Liver (tissue), 9 donors: ENCODE data around the gene ADARB1. TPM values are rescaled to one million over a fixed set of nuclear protein-coding genes. Genes with fewer than 3 reads are reported as not detected.
A peak's percentile ranks its signal among the peaks of the same experiment; 100 is the strongest.

Experiments used
- DNase-seq: peaks from one replicate; pipeline ENCODE4 v3.0.0-alpha.2; 2017; ENCODE audit warnings: low spot score
- H3K27ac ChIP-seq, 2 donors: one replicate each; pipeline ENCODE4 v1.7.0; 2013; ENCODE audit warnings: inconsistent platforms in 2 of 2, low read length in 2 of 2, control low read depth in 1 of 2, low read depth in 1 of 2, mild to moderate bottlenecking in 1 of 2
- H3K27me3 ChIP-seq, 4 donors: one replicate each; pipeline versions ENCODE4 v1.6.1 to v1.7.0; 2013; ENCODE audit warnings: low read length in 3 of 4, inconsistent platforms in 1 of 4, mild to moderate bottlenecking in 1 of 4, moderate library complexity in 1 of 4; ENCODE audit not compliant: control insufficient read depth in 4 of 4, insufficient read depth in 4 of 4
- H3K36me3 ChIP-seq, 4 donors: one replicate each; pipeline versions ENCODE4 v1.6.1 to v1.7.0; 2013; ENCODE audit warnings: low read length in 3 of 4, mild to moderate bottlenecking in 3 of 4, low read depth in 1 of 4, moderate library complexity in 1 of 4; ENCODE audit not compliant: control insufficient read depth in 4 of 4, insufficient read depth in 3 of 4
- H3K4me1 ChIP-seq, 4 donors: one replicate each; pipeline versions ENCODE4 v1.6.1 to v1.7.0; 2013; ENCODE audit warnings: low read length in 3 of 4, mild to moderate bottlenecking in 3 of 4, moderate library complexity in 1 of 4; ENCODE audit not compliant: control insufficient read depth in 4 of 4, insufficient read depth in 4 of 4
- H3K4me3 ChIP-seq, 3 donors: one replicate each; pipeline versions ENCODE4 v1.6.1 to v1.7.0; 2013; ENCODE audit warnings: low read length in 3 of 3, control low read depth in 1 of 3, low read depth in 1 of 3, mild to moderate bottlenecking in 1 of 3
- H3K9ac ChIP-seq, 2 donors: one replicate each; pipeline ENCODE4 v1.7.0; 2013; ENCODE audit warnings: low read length in 2 of 2, mild to moderate bottlenecking in 2 of 2, moderate library complexity in 2 of 2, control low read depth in 1 of 2, low read depth in 1 of 2
- H3K9me3 ChIP-seq, 4 donors: one replicate each; pipeline versions ENCODE4 v1.6.1 to v1.7.0; 2013; ENCODE audit warnings: low read length in 3 of 4; ENCODE audit not compliant: control insufficient read depth in 4 of 4
- FOXA2 ChIP-seq: IDR thresholded peaks from 2 replicates; pipeline ENCODE4 v1.6.1; 2016; ENCODE audit warnings: antibody characterized with exemption
- GABPA ChIP-seq, 2 donors: IDR thresholded peaks in 1 of 2; conservative IDR thresholded peaks in 1 of 2; 2 replicates each; pipeline ENCODE4 v1.6.1; 2016; ENCODE audit warnings: antibody characterized with exemption in 2 of 2, mild to moderate bottlenecking in 1 of 2, moderate library complexity in 1 of 2
- HNF4A ChIP-seq, 2 donors: conservative IDR thresholded peaks; 2 replicates each; pipeline ENCODE4 v1.6.1; 2016; ENCODE audit warnings: antibody characterized with exemption in 2 of 2, mild to moderate bottlenecking in 2 of 2
- HNF4G ChIP-seq: IDR thresholded peaks from 2 replicates; pipeline ENCODE4 v1.6.1; 2016; ENCODE audit warnings: antibody characterized with exemption
- MAX ChIP-seq: IDR thresholded peaks from 2 replicates; pipeline ENCODE4 v1.6.1; 2016; ENCODE audit warnings: antibody characterized with exemption
- NR2F2 ChIP-seq: IDR thresholded peaks from 2 replicates; pipeline ENCODE4 v1.6.1; 2016; ENCODE audit warnings: antibody characterized with exemption
- RAD21 ChIP-seq, 2 donors: IDR thresholded peaks; 2 replicates each; pipeline ENCODE4 v1.6.1; 2016; ENCODE audit warnings: antibody characterized with exemption in 2 of 2, mild to moderate bottlenecking in 2 of 2
- REST ChIP-seq: IDR thresholded peaks from 2 replicates; pipeline ENCODE4 v1.6.1; 2016; ENCODE audit warnings: antibody characterized with exemption, mild to moderate bottlenecking
- RXRA ChIP-seq, 2 donors: IDR thresholded peaks; 2 replicates each; pipeline ENCODE4 v1.6.1; 2017 to 2018; ENCODE audit warnings: antibody characterized with exemption in 2 of 2, mild to moderate bottlenecking in 1 of 2
- SP1 ChIP-seq: IDR thresholded peaks from 2 replicates; pipeline ENCODE4 v1.6.1; 2018; ENCODE audit warnings: antibody characterized with exemption, mild to moderate bottlenecking
- TAF1 ChIP-seq: conservative IDR thresholded peaks from 2 replicates; pipeline ENCODE4 v1.6.1; 2016; ENCODE audit warnings: antibody characterized with exemption, mild to moderate bottlenecking
- YY1 ChIP-seq: IDR thresholded peaks from 2 replicates; pipeline ENCODE4 v1.6.1; 2016; ENCODE audit warnings: antibody characterized with exemption, mild to moderate bottlenecking
- WGBS: extraction: QIAGEN DNeasy Blood & Tissue Kit; methylation state at CpG from one replicate; pipeline ENCODE4 v1.1.7; 2013; 5-methylcytosine and 5-hydroxymethylcytosine counted together
- polyA plus RNA-seq, 2 donors: library from polyadenylated mRNA; stranded (reverse) in 1 of 2; unstranded in 1 of 2; fragments of 200-250 nt in 1 of 2; fragments of >200 nt in 1 of 2; fragmentation: Nextera tagmentation in 1 of 2; extraction: Ambion mirVana in 1 of 2; gene quantifications; one replicate each; pipeline versions ENCODE4 v1.2.1 to v1.2.3, GENCODE V29; 2013 to 2015
- total RNA-seq, 2 donors: library from RNA; depleted of rRNA; stranded (reverse); fragments of >200 nt; gene quantifications; one replicate each; pipeline ENCODE4 v1.2.3, GENCODE V29; 2014
- TF ChIP-seq, protein P1 (sequence below): IDR thresholded peaks from 2 replicates; pipeline ENCODE4 v1.6.1; 2016; ENCODE audit warnings: antibody characterized with exemption
- donor health status: healthy.
- donor health status: healthy.
- donor health status: healthy.
- donor health status: healthy.
- donor health status: healthy.

Gene ADARB1
- total and polyA plus RNA-seq, 4 donors: 1.6 to 7.8 (median 2.9) TPM

DNA sequence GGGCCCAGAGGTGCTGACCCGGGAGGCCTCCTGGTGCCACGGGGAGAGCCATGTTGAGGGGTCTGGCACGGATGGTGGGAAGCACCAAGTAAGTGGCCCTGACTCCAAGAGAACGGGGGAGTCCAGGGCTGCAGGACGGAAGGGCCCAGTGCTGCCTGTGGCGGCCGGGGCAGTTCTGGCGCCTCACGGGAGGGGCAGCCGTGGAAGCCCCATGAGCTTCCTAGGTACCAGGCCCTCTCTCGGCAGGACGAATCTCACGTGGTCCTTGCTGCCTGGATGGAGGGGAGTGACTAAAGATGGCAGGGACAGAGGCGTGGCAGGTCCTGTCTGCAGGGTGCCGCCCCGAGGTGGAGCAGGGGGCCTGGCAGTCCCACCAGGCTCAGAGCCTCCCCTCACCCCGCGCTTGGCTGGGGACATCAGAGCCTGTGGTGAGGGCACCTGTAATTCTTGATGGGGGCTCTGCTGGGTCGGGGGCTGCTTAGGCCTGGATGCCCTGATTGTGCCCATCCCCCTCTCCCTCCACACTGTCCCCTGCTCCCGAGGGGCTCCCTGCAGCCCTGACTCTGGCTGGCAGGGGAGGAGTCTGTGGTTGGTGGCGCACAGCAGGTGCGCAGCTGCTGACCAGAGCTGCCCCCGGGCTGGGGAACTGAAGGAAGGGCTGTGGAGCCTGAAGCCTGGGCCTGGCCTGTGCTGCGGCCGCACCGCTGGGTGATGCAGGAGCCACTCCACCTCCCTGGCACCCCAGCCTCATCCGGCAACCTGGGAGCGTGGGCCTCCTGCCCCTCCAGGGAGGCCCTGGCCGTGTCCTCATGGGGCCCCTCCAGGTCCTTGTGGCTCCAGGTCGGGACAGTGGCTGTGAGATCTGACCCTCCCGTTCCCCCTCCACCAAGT is 181.9 kb downstream of the ADARB1 start:
- DNase-seq: peak; percentile 30
- WGBS: 79% methylated on average over 31 of the region's 31 CpGs
- no peaks in the 10 kb centered on the region for H3K9me3 ChIP-seq
- no peaks in the 10 kb centered on the region for H3K27me3 ChIP-seq
- no peaks in the 10 kb centered on the region for H3K36me3 ChIP-seq
- H3K4me1 ChIP-seq: no peaks in the 10 kb centered on the region
- no peak for TF ChIP-seq MAX
- no peak for TF ChIP-seq GABPA (IDR thresholded peaks at IDR 0.05 in 1 of 2, conservative IDR thresholded peaks at IDR 0.05 in 1 of 2)
- no peak for TF ChIP-seq HNF4A (conservative IDR thresholded peaks at IDR 0.05)
- no peak overlapping the region for H3K27ac ChIP-seq
- H3K9ac ChIP-seq: no peak overlapping the region
- H3K4me3 ChIP-seq: no peak overlapping the region

DNA sequence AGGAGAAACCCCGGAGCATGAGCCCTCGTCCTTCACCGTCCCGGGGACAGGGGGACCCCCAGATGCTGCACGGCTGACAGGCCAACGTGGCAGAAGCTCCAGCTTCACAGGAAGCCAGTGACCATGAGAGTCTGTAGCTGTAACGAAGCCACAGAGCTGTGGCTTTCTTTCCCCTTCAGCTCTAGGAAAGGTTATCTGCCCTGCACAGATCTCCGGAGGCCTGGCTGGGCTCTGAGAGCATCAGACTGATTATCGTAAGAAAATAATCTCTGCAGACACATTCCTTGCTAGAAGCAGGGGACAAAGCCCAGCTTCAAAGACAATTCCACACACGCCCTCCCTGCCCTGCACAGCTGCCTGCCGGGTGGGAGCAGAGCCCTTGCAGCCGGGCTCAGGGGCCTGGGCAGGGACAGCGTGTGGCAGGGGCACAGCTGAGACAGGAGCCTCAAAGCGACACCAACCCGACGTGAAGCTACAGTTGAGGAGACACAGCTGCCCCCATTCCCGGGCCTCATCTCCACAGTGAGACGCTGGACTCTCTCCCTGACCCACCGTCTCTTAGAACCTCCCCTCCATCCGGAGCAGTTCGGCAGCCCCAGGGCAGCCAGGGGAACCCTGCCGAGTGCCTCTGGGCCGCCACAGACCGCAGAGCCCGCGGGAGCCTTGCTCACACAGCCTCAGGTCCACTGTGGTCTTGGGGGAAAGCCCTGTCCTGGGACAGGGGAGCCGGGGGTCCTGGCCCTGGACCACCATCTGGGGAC is 182.7 kb downstream of the ADARB1 start:
- H3K27me3 ChIP-seq: no peaks in the 10 kb centered on the region
- peak; percentile 33 for DNase-seq
- no peak overlapping the region for H3K27ac ChIP-seq

More for the DNA sequence above, 182.7 kb downstream of the ADARB1 start:
- Histone ChIP-seq H3K9ac (no peak overlapping the region), H3K9me3 (no peaks in the 10 kb centered on the region), H3K4me1 (peaks cover under 1 to 4% (median 3%) of the 10 kb centered on the region in 4 donors), H3K36me3 (no peaks in the 10 kb centered on the region), H3K4me3 (no peak overlapping the region)
- WGBS: 63% methylated on average over 27 of the region's 27 CpGs
- TF ChIP-seq SP1: no peak
- no peak for TF ChIP-seq HNF4A (conservative IDR thresholded peaks at IDR 0.05)
- TF ChIP-seq YY1: no peak
- no peak for TF ChIP-seq HNF4G
- no peak for TF ChIP-seq TAF1
- no peak for TF ChIP-seq FOXA2
- no peak for TF ChIP-seq NR2F2
- no peak for TF ChIP-seq REST
- no peak for TF ChIP-seq GABPA (IDR thresholded peaks at IDR 0.05 in 1 of 2, conservative IDR thresholded peaks at IDR 0.05 in 1 of 2)
- TF ChIP-seq, protein P1, sequence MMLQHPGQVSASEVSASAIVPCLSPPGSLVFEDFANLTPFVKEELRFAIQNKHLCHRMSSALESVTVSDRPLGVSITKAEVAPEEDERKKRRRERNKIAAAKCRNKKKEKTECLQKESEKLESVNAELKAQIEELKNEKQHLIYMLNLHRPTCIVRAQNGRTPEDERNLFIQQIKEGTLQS: no peak
- no peak for TF ChIP-seq RAD21 (IDR thresholded peaks at IDR 0.05)
- no peak for TF ChIP-seq RXRA (IDR thresholded peaks at IDR 0.05)
